Bronchial epithelial cell (primary cell): ENCODE data around the gene NFYA. TPM values are rescaled to one million over a fixed set of nuclear protein-coding genes. Genes with fewer than 3 reads are reported as not detected.
A peak's percentile ranks its signal among the peaks of the same experiment; 100 is the strongest.

Experiments used
- DNase-seq: peaks from one replicate; pipeline ENCODE4 v3.0.0-alpha.2; 2010; ENCODE audit warnings: low read depth
- FAIRE-seq: peaks from 2 replicates; lab custom pipeline; 2011; peaks lifted over from hg19 to GRCh38; lab: Jason Lieb, UNC
- H3K27me3 ChIP-seq: 2 replicates; pipeline ENCODE4 v1.5.1; 2011; ENCODE audit warnings: low read length; ENCODE audit not compliant: control insufficient read depth, insufficient read depth
- H3K36me3 ChIP-seq: 2 replicates; pipeline ENCODE4 v1.5.1; 2011; ENCODE audit warnings: low read length; ENCODE audit not compliant: control insufficient read depth, insufficient read depth
- H3K4me3 ChIP-seq: 2 replicates; pipeline ENCODE4 v1.5.1; 2011; ENCODE audit warnings: mild to moderate bottlenecking, low read depth, low read length, control low read depth
- total RNA-seq: library from RNA; depleted of rRNA; stranded (reverse); fragments of >200 nt; gene quantifications from 2 replicates; pipeline ENCODE4 v1.2.1, GENCODE V29; 2014
- TF ChIP-seq, protein P1 (sequence below): IDR thresholded peaks from 2 replicates; pipeline ENCODE4 v1.5.1; 2011; ENCODE audit warnings: mild to moderate bottlenecking, moderate library complexity, low read length, control low read depth, inconsistent platforms; ENCODE audit not compliant: insufficient read depth, severe bottlenecking

The NFYA gene
- total RNA-seq = 20.5 and 25.5 TPM in 2 replicates

DNA sequence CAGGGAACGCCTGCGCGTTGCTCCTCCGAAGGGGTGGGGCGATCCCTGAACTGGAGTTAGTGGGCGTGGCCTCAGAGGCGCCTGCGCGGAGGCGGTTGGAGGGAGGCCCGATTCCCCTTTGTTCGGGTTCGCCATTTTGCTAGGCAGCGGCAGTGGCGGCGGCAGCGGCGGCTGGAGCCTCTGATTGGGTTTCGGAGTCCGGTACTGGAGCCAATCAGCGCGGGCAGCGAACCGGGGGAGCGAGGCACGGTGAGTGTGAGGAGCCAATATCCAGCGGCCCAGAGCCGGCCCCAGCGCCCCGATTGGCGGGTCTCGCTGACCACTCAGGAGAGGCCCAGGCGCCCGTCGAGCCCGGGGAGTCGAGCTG lies at the start of gene NFYA:
Gene NFYA, plus strand, starts transcription at position 139 of the 367 bp plus-strand sequence. CDS start 6,116 bp downstream, outside the sequence.
- Histone ChIP-seq H3K27me3 (no peaks in the 10 kb centered on the region), H3K4me3 (peak within 1 kb of the TSS; percentile 97), H3K36me3 (peaks cover 4% of the 10 kb centered on the region)
- TF ChIP-seq, protein P1, sequence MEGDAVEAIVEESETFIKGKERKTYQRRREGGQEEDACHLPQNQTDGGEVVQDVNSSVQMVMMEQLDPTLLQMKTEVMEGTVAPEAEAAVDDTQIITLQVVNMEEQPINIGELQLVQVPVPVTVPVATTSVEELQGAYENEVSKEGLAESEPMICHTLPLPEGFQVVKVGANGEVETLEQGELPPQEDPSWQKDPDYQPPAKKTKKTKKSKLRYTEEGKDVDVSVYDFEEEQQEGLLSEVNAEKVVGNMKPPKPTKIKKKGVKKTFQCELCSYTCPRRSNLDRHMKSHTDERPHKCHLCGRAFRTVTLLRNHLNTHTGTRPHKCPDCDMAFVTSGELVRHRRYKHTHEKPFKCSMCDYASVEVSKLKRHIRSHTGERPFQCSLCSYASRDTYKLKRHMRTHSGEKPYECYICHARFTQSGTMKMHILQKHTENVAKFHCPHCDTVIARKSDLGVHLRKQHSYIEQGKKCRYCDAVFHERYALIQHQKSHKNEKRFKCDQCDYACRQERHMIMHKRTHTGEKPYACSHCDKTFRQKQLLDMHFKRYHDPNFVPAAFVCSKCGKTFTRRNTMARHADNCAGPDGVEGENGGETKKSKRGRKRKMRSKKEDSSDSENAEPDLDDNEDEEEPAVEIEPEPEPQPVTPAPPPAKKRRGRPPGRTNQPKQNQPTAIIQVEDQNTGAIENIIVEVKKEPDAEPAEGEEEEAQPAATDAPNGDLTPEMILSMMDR = peak; percentile 0
- DNase-seq = no peak
- FAIRE-seq = peak; percentile 99

GRCh38 chr6:41023114-41023513 lies 49.7 kb upstream of the NFYA start:
- H3K27me3 ChIP-seq = no peaks in the 10 kb centered on the region
- H3K36me3 ChIP-seq = no peaks in the 10 kb centered on the region
- no peak for DNase-seq
- no peak overlapping the region for H3K4me3 ChIP-seq
- TF ChIP-seq, protein P1 = no peak
- FAIRE-seq = no peak

- TF ChIP-seq, protein P1 = no peak
- H3K36me3 ChIP-seq = no peaks in the 10 kb centered on the region
- H3K4me3 ChIP-seq = no peak overlapping the region
- no peaks in the 10 kb centered on the region for H3K27me3 ChIP-seq
- no peak for DNase-seq
- no peak for FAIRE-seq
These were observed 46.7 kb upstream of the NFYA start for GRCh38 chr6:41025966-41026530.

DNA sequence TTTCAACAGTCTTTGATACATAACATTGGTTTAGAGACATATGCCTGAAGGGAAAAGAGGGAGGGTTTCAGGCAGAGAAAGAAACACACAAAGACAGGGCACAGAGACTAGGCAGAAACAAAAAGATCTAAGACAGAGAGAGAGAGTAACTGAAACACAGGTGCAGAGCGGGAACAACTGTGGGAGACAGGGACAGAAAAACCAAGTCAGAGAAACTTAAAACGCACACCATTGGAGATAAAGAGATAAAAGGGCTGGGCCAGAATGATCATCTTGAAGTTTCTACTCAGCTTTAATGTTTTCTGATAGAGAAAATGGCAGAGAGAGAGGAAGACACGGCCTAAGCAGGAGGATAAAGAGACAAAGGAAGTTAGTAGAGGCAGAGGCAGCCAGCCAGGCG lies 45.5 kb upstream of the NFYA start:
- Histone ChIP-seq H3K36me3 (no peaks in the 10 kb centered on the region), H3K4me3 (peak overlapping the region; percentile 47), H3K27me3 (no peaks in the 10 kb centered on the region)
- FAIRE-seq (no peak), DNase-seq (no peak)
- TF ChIP-seq, protein P1 = no peak

- H3K27me3 ChIP-seq = no peaks in the 10 kb centered on the region
- no peaks in the 10 kb centered on the region for H3K36me3 ChIP-seq
- FAIRE-seq (no peak), DNase-seq (peak; percentile 60)
- H3K4me3 ChIP-seq = peak overlapping the region; percentile 47
- TF ChIP-seq, protein P1 = peak; percentile 97
These were observed 44.8 kb upstream of the NFYA start for GRCh38 chr6:41027799-41028560.
